Esophagus (tissue), 2 donors: ENCODE data around the gene MRGPRX2. TPM values are rescaled to one million over a fixed set of nuclear protein-coding genes. Genes with fewer than 3 reads are reported as not detected.

Source experiments
- H3K27ac ChIP-seq, 2 donors: one replicate each; pipeline ENCODE4 v1.5.1; 2013; ENCODE audit warnings: low read depth in 2 of 2, mild to moderate bottlenecking in 2 of 2, inconsistent platforms in 1 of 2, low read length in 1 of 2, moderate library complexity in 1 of 2
- H3K27me3 ChIP-seq, 2 donors: one replicate each; pipeline ENCODE4 v1.6.1; 2013; ENCODE audit warnings: low read length in 2 of 2, control low read depth in 1 of 2, mild to moderate bottlenecking in 1 of 2; ENCODE audit not compliant: insufficient read depth in 2 of 2, control insufficient read depth in 1 of 2
- H3K36me3 ChIP-seq, 2 donors: one replicate each; pipeline ENCODE4 v1.6.1; 2013; ENCODE audit warnings: low read length in 1 of 2; ENCODE audit not compliant: control insufficient read depth in 2 of 2, insufficient read depth in 2 of 2
- H3K4me1 ChIP-seq, 2 donors: one replicate each; pipeline ENCODE4 v1.6.1; 2013; ENCODE audit warnings: low read length in 1 of 2; ENCODE audit not compliant: control insufficient read depth in 2 of 2, insufficient read depth in 2 of 2
- H3K4me3 ChIP-seq, 2 donors: one replicate each; pipeline ENCODE4 v1.5.1; 2013; ENCODE audit warnings: low read length in 2 of 2, mild to moderate bottlenecking in 2 of 2, low read depth in 1 of 2, moderate library complexity in 1 of 2
- H3K9me3 ChIP-seq, 2 donors: one replicate each; pipeline ENCODE4 v1.6.1; 2013; ENCODE audit warnings: mild to moderate bottlenecking in 2 of 2, low read depth in 1 of 2, low read length in 1 of 2, moderate library complexity in 1 of 2; ENCODE audit not compliant: control insufficient read depth in 2 of 2, insufficient read depth in 1 of 2
- WGBS, 2 donors: extraction: QIAGEN DNeasy Blood & Tissue Kit; methylation state at CpG; one replicate each; pipeline ENCODE4 v1.1.7; 2013; 5-methylcytosine and 5-hydroxymethylcytosine counted together
- polyA plus RNA-seq, 2 donors: library from polyadenylated mRNA; stranded (reverse); fragments of 200-250 nt; gene quantifications; one replicate each; pipeline ENCODE4 v1.2.3, GENCODE V29; 2013
- donor health status: healthy with polysubstance abuse.
- donor health status: Bipolar disorder and iron deficiency.

Gene MRGPRX2
- polyA plus RNA-seq, 2 donors = 0.02 TPM; not detected in 1

DNA sequence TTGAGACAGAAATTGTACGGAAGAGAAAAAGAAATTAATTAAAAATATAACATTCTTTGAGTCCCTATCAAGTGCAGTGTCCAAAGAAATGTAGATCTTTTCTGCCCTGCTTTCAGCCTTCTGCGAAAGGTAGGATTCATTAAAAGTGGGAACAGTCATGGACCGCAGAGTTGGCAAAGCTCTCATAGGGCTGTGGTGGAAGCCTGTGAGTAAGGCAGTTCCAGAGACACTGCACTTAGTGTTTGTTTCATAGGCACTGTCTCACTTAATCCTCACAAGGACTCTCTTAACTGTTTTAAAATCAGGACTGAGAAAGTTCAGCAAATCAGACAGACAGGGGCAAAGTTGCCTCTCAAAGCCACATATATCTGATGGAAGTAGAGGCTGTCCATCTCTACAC is 5.5 kb downstream of the MRGPRX2 start:
- H3K4me1 ChIP-seq = no peaks in the 10 kb centered on the region
- no peaks in the 10 kb centered on the region for H3K36me3 ChIP-seq
- H3K27me3 ChIP-seq = no peaks in the 10 kb centered on the region
- H3K4me3 ChIP-seq = no peak overlapping the region
- no peaks in the 10 kb centered on the region for H3K9me3 ChIP-seq
- no peak overlapping the region for H3K27ac ChIP-seq
- WGBS, 2 donors = 85 to 90% methylated on average over 3 of the region's 3 CpGs

DNA sequence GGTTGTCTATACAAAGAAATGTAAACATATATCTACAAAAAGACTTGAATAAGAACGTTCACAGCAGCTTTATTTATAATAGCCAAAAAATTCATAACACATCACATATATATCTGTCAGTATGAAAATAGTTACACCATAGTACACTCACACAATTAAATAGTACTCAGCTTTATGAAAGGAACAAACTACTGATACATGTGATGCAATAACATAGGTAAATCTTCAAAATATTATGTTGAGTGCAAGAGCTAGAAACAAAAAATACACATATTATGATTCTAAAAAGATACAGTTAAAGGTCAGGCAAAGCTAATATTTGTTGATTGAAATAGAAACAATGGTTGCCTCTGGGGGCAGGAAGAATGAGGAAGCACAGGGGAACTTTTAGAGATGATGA is 6.6 kb downstream of the MRGPRX2 start:
- Histone ChIP-seq H3K27ac (no peak overlapping the region), H3K36me3 (no peaks in the 10 kb centered on the region), H3K4me3 (no peak overlapping the region), H3K9me3 (no peaks in the 10 kb centered on the region), H3K4me1 (no peaks in the 10 kb centered on the region), H3K27me3 (no peaks in the 10 kb centered on the region)
- whole genome bisulfite sequencing, 2 donors = 15 to 37% methylated on average over 1 of the region's 1 CpG

DNA sequence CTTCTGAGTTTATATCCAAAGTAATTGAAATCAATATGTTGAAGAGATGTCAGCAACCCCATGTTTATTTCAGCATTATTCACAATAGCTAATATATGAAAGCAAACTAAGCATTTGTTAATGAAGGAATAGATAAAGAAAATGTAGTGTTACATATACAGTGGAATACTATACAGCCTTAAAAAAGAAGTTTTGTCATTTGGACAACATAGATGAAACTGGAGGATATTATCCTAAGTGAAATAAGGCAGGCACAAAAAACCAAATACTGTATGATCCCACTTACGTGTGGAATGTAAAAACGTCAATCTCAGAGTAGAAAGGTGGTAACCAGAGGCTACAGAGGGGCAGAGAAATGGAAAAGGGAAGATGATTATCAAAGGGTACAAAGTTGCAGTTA is 10.2 kb downstream of the MRGPRX2 start:
- Histone ChIP-seq H3K4me3 (no peak overlapping the region), H3K4me1 (no peaks in the 10 kb centered on the region), H3K27me3 (no peaks in the 10 kb centered on the region), H3K9me3 (no peaks in the 10 kb centered on the region), H3K36me3 (no peaks in the 10 kb centered on the region), H3K27ac (no peak overlapping the region)
- WGBS, 2 donors = 68 to 83% methylated on average over 2 of the region's 2 CpGs

DNA sequence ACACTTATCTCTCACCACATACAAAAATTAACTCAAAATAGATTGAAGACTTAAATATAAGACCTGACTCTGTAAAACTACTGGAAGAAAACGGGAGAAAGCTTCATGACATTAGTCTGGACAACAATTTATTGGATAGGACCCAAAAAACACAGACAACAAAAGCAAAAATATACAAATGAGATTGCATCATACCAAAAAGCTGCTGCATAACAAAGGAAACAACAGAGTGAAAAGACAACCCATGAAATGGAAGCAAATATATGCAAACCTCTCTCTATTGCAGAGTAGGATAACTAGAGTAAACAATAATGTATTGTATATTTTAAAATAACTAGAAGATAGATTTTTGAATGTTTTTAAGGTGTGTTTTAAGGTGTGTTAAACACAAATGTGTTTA is 11.2 kb downstream of the MRGPRX2 start:
- Histone ChIP-seq H3K4me3 (no peak overlapping the region), H3K4me1 (no peaks in the 10 kb centered on the region), H3K9me3 (no peaks in the 10 kb centered on the region), H3K27me3 (no peaks in the 10 kb centered on the region), H3K36me3 (no peaks in the 10 kb centered on the region), H3K27ac (no peak overlapping the region)
- 38 to 40% methylated on average over 1 of the region's 1 CpG for WGBS, 2 donors

DNA sequence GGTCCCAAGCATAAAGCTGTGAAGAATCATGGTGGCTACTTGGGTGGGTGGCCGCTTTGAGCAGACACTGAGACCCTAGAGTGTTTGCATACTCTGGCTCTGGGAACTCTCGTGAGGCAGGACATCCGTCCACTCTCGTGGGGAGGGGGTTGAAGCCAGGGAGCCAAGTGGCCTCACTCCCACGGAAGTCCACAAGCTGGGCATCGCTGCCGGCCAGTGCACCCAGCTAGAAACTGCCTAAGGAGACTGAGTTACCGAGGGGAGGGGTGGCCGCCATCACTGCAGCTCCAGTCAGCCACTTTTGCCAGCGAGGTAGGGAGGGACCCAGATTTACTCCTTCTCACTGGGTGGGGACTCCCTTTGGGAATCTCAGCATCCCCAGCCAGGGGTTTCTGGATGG is 20.5 kb downstream of the MRGPRX2 start:
- H3K4me1 ChIP-seq = no peaks in the 10 kb centered on the region
- no peak overlapping the region for H3K27ac ChIP-seq
- H3K4me3 ChIP-seq = no peak overlapping the region
- 86 to 90% methylated on average over 10 of the region's 10 CpGs for WGBS, 2 donors
- H3K27me3 ChIP-seq = no peaks in the 10 kb centered on the region
- no peaks in the 10 kb centered on the region for H3K36me3 ChIP-seq
- H3K9me3 ChIP-seq = peaks cover 7 to 10% of the 10 kb centered on the region in 2 donors

DNA sequence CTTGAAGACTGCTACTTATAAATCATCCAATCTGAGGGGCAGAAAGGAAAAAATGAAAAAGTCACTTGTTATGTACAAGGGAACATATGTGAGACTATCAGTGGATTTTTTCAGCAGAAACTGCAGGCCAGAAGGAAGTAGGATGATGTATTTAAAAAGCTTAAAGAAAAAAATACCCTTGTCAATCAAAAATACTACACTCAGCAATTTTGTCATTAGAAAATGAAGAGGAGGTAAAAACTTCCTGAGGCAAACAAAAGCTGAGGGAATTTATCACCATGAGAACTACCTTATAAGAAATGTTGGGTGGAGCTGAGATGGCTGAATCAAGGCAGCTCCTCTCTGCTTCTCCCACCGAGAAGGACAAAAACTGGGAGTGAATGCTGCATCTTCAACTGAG is 21.1 kb downstream of the MRGPRX2 start:
- no peak overlapping the region for H3K4me3 ChIP-seq
- H3K9me3 ChIP-seq = peaks cover 7 to 10% of the 10 kb centered on the region in 2 donors
- H3K27ac ChIP-seq = no peak overlapping the region
- H3K27me3 ChIP-seq = no peaks in the 10 kb centered on the region
- H3K36me3 ChIP-seq = no peaks in the 10 kb centered on the region
- no peaks in the 10 kb centered on the region for H3K4me1 ChIP-seq
- 68 to 74% methylated on average over 1 of the region's 1 CpG for whole genome bisulfite sequencing, 2 donors

DNA sequence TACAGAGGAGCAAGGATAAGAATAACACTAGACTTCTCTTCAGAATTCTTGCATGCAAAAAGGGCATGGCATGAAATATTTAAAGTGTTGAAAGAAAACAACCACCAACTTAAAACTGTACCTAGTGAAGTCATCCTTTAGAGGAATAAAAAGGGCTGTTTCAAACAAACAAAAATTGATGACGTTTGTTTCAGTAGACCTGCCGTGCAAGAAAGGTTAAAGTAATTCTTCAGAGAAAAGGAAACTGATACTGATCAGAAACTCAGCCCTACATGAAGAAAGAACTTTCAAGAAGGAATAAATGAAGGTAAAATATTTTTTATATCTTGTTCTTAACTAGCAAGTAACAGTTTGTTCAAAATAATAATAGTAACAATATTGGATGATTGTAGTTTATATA is 27.5 kb downstream of the MRGPRX2 start:
- H3K27ac ChIP-seq = no peak overlapping the region
- no peaks in the 10 kb centered on the region for H3K9me3 ChIP-seq
- no peaks in the 10 kb centered on the region for H3K36me3 ChIP-seq
- 53 to 54% methylated on average over 2 of the region's 2 CpGs for WGBS, 2 donors
- no peaks in the 10 kb centered on the region for H3K4me1 ChIP-seq
- no peaks in the 10 kb centered on the region for H3K27me3 ChIP-seq
- H3K4me3 ChIP-seq = no peak overlapping the region

DNA sequence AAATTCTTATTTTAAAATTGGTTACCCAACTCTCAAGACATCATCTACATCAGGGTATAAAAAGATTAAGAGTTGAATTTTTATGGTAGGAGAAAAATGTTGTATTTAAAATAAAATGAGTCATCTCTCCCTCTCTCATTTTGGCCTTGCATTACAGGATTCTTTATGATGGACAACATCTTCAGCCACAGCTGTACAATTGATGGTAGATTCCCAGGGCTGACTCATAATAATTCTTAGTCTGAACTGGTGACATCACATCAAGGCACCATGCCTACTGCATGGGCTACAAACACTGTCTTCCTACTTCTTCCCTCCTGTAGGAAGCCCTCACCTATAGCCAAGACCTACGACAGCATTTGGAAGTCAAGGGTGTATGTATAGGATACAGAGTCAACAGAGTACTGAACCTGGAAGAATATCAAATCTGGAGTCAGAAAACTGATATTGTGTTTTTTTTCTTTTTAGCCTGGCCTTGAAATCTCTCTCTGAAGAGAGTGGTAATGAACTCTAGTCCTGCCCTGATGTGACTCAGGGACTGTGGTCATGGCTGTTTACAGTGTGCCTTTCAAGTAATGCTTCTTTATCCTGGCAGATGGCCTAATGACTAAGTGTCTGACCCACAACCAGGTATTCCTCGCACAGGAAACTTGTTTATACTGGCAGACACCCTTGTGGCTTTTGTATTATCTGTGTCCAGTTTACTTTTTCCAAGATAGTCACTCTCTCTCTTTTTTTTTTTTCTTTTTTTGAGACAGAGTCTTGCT is 32.5 kb downstream of the MRGPRX2 start:
- Histone ChIP-seq H3K27ac (peak overlapping the region; percentile 78 to 84), H3K36me3 (no peaks in the 10 kb centered on the region), H3K27me3 (no peaks in the 10 kb centered on the region), H3K9me3 (no peaks in the 10 kb centered on the region), H3K4me1 (no peaks in the 10 kb centered on the region), H3K4me3 (no peak overlapping the region)
- WGBS, 2 donors = 38 to 46% methylated on average over 2 of the region's 2 CpGs

DNA sequence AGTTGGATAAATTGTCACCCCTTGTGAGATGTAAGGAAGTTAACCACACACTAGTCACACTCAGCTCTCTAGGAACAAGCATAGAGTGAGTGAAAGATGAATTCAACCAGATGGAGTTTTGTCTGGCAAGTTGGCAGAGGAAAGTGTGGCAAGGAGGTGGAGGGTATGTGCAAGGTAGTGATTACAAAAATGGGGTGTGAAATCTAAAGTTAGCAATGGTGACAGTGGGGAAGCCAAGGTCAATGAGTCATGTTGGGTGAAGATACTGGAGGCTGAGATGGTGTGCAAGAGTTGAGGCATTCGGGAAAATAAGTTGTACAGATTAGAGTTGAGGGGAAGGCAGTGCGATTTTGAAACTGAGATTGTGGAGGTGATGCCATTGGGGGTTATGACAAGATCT is 33.7 kb downstream of the MRGPRX2 start:
- no peaks in the 10 kb centered on the region for H3K4me1 ChIP-seq
- no peaks in the 10 kb centered on the region for H3K27me3 ChIP-seq
- no peak overlapping the region for H3K27ac ChIP-seq
- H3K9me3 ChIP-seq = no peaks in the 10 kb centered on the region
- H3K36me3 ChIP-seq = no peaks in the 10 kb centered on the region
- WGBS, 2 donors = 85 to 89% methylated on average over 2 of the region's 2 CpGs
- no peak overlapping the region for H3K4me3 ChIP-seq
